Neural cell (in vitro differentiated cells): ENCODE measurements around the gene MECP2. TPM values are rescaled to one million over a fixed set of nuclear protein-coding genes. Genes with fewer than 3 reads are reported as not detected.

ENCODE experiments used
- H2AFZ ChIP-seq: fragments of 200-600, 300-800 bp; sonication (generic), shearing (Covaris generic); 2 replicates; pipeline ENCODE4 v1.6.0; 2014; ENCODE audit warnings: low read depth, mild to moderate bottlenecking, antibody characterized with exemption, low read length, moderate library complexity
- H3F3A ChIP-seq: fragments of 200-600 bp; shearing (Covaris generic); 2 replicates; pipeline ENCODE4 v1.6.1; 2016; ENCODE audit warnings: mild to moderate bottlenecking, moderate library complexity, mixed read lengths, antibody characterized with exemption, low read length; ENCODE audit not compliant: insufficient read depth, poor library complexity, severe bottlenecking
- H3K27ac ChIP-seq: fragments of 200-600, 300-800 bp; sonication (generic), shearing (Covaris generic); 2 replicates; pipeline ENCODE4 v1.5.1; 2014; ENCODE audit warnings: mild to moderate bottlenecking, low read length, moderate library complexity
- H3K27me3 ChIP-seq: fragments of 300-800, 200-600 bp; sonication (generic), shearing (Covaris generic); 2 replicates; pipeline ENCODE4 v1.6.0; 2014; ENCODE audit warnings: mild to moderate bottlenecking, low read depth, low read length, moderate library complexity; ENCODE audit not compliant: insufficient read depth
- H3K36me3 ChIP-seq: fragments of 300-800, 200-600 bp; sonication (generic), shearing (Covaris generic); 2 replicates; pipeline ENCODE4 v1.5.1; 2014; ENCODE audit warnings: mild to moderate bottlenecking, antibody characterized with exemption, low read length, moderate library complexity; ENCODE audit not compliant: insufficient read depth
- H3K4me2 ChIP-seq: fragments of 300-800, 200-600 bp; sonication (generic), shearing (Covaris generic); 2 replicates; pipeline ENCODE4 v1.6.0; 2014; ENCODE audit warnings: mild to moderate bottlenecking, low read length
- H3K4me3 ChIP-seq: fragments of 300-800, 200-600 bp; sonication (generic), shearing (Covaris generic); 2 replicates; pipeline ENCODE4 v1.5.1; 2014; ENCODE audit warnings: mild to moderate bottlenecking, low read length, moderate library complexity
- H3K79me2 ChIP-seq: fragments of 200-600 bp; shearing (Covaris generic); replicated peaks from 2 replicates; pipeline ENCODE4 v1.6.0; 2014; ENCODE audit warnings: mild to moderate bottlenecking, low read length, moderate library complexity; ENCODE audit not compliant: insufficient read depth
- H3K9ac ChIP-seq: fragments of 300-800, 200-600 bp; sonication (generic), shearing (Covaris generic); 2 replicates; pipeline ENCODE4 v1.6.1; 2016; ENCODE audit warnings: mild to moderate bottlenecking, low read length, mixed read lengths
- H3K9me2 ChIP-seq: fragments of 200-600 bp; shearing (Covaris generic); 2 replicates; pipeline ENCODE4 v1.6.1; 2016; ENCODE audit warnings: mild to moderate bottlenecking, low read length, mixed read lengths; ENCODE audit not compliant: insufficient read depth
- H3K9me3 ChIP-seq: fragments of 200-600, 300-800 bp; sonication (generic), shearing (Covaris generic); 2 replicates; pipeline ENCODE4 v1.6.1; 2016; ENCODE audit warnings: mild to moderate bottlenecking, mixed run types, low read length, moderate library complexity, mixed read lengths
- H4K20me1 ChIP-seq: fragments of 200-600 bp; shearing (Covaris generic); 2 replicates; pipeline ENCODE4 v1.6.1; 2016; ENCODE audit warnings: mild to moderate bottlenecking, mixed run types; ENCODE audit not compliant: insufficient read depth
- EP300 ChIP-seq: fragments of 450-650 bp; conservative IDR thresholded peaks from 2 replicates; pipeline ENCODE4 v1.6.1; 2014; ENCODE audit warnings: antibody characterized with exemption, mild to moderate bottlenecking, moderate library complexity; ENCODE audit not compliant: poor library complexity, severe bottlenecking
- EZH2 ChIP-seq: fragments of 200-600, 300-800 bp; shearing (Covaris generic), sonication (generic); IDR thresholded peaks from 2 replicates; pipeline ENCODE4 v1.6.1; 2014; ENCODE audit warnings: antibody characterized with exemption, low read length, borderline replicate concordance, mild to moderate bottlenecking; ENCODE audit not compliant: insufficient read depth, poor library complexity, severe bottlenecking
- MXI1 ChIP-seq: fragments of 450-650 bp; conservative IDR thresholded peaks from 2 replicates; pipeline ENCODE4 v1.6.1; 2014; ENCODE audit warnings: antibody characterized with exemption, mild to moderate bottlenecking; ENCODE audit not compliant: poor library complexity, severe bottlenecking
- POLR2AphosphoS5 ChIP-seq: IDR thresholded peaks from 2 replicates; pipeline ENCODE4 v1.6.1; 2012
- RAD21 ChIP-seq: fragments of 450-650 bp; conservative IDR thresholded peaks from 2 replicates; pipeline ENCODE4 v1.6.1; 2014; ENCODE audit warnings: antibody characterized with exemption, mild to moderate bottlenecking, moderate library complexity
- SMC3 ChIP-seq: fragments of 450-650 bp; conservative IDR thresholded peaks from 2 replicates; pipeline ENCODE4 v1.6.1; 2014; ENCODE audit warnings: antibody characterized with exemption, mild to moderate bottlenecking, moderate library complexity; ENCODE audit not compliant: poor library complexity
- TAF1 ChIP-seq: IDR thresholded peaks from 2 replicates; pipeline ENCODE4 v1.6.1; 2012; ENCODE audit warnings: low read depth
- polyA plus RNA-seq: library from polyadenylated mRNA; depleted of rRNA; stranded (reverse); fragments of >200 nt; gene quantifications from 2 replicates; pipeline ENCODE4 v1.2.3, GENCODE V29; 2014
- TF ChIP-seq, protein P1 (sequence below): IDR thresholded peaks from 2 replicates; pipeline ENCODE4 v1.6.1; 2012; ENCODE audit warnings: borderline replicate concordance
- TF ChIP-seq, protein P2 (sequence below): fragments of 450-650 bp; IDR thresholded peaks from 2 replicates; pipeline ENCODE4 v1.5.1; 2014; ENCODE audit warnings: antibody characterized with exemption, mild to moderate bottlenecking, moderate library complexity; ENCODE audit not compliant: poor library complexity, severe bottlenecking

MECP2 gene
- polyA plus RNA-seq, 1 donor from 2014 or later = 14.5 TPM

DNA sequence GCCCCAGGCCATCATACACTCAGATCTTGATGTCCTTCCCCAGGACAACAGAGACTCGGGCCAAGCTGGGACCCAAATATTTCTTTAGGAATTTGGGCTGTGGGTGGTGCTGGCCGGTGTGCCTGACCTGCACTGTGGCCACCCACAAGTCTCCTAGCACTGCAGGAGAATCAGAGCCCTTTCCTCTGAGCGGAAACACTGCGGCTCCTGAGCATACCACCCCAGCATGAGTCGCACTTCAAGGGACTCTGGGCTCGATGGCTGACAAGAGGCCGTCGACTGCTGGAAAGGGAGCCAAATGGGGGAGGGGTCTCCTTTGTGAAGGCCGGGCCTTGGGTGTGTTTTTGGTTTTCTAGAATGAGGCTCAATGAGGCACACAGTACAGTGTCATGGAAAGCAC is 64.9 kb downstream of the MECP2 start:
- H3K9me2 ChIP-seq = no peaks in the 10 kb centered on the region
- no peaks in the 10 kb centered on the region for H3K79me2 ChIP-seq
- no peaks in the 10 kb centered on the region for H3F3A ChIP-seq
- no peak overlapping the region for H3K4me2 ChIP-seq
- H3K27me3 ChIP-seq = no peaks in the 10 kb centered on the region
- no peak for TF ChIP-seq MXI1
- TF ChIP-seq EZH2 = no peak
- TF ChIP-seq POLR2AphosphoS5 = no peak
- no peak for TF ChIP-seq TAF1
- TF ChIP-seq SMC3 = no peak
- TF ChIP-seq, protein P1, sequence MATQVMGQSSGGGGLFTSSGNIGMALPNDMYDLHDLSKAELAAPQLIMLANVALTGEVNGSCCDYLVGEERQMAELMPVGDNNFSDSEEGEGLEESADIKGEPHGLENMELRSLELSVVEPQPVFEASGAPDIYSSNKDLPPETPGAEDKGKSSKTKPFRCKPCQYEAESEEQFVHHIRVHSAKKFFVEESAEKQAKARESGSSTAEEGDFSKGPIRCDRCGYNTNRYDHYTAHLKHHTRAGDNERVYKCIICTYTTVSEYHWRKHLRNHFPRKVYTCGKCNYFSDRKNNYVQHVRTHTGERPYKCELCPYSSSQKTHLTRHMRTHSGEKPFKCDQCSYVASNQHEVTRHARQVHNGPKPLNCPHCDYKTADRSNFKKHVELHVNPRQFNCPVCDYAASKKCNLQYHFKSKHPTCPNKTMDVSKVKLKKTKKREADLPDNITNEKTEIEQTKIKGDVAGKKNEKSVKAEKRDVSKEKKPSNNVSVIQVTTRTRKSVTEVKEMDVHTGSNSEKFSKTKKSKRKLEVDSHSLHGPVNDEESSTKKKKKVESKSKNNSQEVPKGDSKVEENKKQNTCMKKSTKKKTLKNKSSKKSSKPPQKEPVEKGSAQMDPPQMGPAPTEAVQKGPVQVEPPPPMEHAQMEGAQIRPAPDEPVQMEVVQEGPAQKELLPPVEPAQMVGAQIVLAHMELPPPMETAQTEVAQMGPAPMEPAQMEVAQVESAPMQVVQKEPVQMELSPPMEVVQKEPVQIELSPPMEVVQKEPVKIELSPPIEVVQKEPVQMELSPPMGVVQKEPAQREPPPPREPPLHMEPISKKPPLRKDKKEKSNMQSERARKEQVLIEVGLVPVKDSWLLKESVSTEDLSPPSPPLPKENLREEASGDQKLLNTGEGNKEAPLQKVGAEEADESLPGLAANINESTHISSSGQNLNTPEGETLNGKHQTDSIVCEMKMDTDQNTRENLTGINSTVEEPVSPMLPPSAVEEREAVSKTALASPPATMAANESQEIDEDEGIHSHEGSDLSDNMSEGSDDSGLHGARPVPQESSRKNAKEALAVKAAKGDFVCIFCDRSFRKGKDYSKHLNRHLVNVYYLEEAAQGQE = no peak
- TF ChIP-seq RAD21 = no peak
- TF ChIP-seq EP300 = no peak
- TF ChIP-seq, protein P2, sequence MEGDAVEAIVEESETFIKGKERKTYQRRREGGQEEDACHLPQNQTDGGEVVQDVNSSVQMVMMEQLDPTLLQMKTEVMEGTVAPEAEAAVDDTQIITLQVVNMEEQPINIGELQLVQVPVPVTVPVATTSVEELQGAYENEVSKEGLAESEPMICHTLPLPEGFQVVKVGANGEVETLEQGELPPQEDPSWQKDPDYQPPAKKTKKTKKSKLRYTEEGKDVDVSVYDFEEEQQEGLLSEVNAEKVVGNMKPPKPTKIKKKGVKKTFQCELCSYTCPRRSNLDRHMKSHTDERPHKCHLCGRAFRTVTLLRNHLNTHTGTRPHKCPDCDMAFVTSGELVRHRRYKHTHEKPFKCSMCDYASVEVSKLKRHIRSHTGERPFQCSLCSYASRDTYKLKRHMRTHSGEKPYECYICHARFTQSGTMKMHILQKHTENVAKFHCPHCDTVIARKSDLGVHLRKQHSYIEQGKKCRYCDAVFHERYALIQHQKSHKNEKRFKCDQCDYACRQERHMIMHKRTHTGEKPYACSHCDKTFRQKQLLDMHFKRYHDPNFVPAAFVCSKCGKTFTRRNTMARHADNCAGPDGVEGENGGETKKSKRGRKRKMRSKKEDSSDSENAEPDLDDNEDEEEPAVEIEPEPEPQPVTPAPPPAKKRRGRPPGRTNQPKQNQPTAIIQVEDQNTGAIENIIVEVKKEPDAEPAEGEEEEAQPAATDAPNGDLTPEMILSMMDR = no peak
- H3K9me3 ChIP-seq = no peaks in the 10 kb centered on the region
- H4K20me1 ChIP-seq = no peaks in the 10 kb centered on the region
- no peaks in the 10 kb centered on the region for H3K36me3 ChIP-seq
- no peak overlapping the region for H2AFZ ChIP-seq
- no peak overlapping the region for H3K27ac ChIP-seq
- no peak overlapping the region for H3K4me3 ChIP-seq
- no peak overlapping the region for H3K9ac ChIP-seq

DNA sequence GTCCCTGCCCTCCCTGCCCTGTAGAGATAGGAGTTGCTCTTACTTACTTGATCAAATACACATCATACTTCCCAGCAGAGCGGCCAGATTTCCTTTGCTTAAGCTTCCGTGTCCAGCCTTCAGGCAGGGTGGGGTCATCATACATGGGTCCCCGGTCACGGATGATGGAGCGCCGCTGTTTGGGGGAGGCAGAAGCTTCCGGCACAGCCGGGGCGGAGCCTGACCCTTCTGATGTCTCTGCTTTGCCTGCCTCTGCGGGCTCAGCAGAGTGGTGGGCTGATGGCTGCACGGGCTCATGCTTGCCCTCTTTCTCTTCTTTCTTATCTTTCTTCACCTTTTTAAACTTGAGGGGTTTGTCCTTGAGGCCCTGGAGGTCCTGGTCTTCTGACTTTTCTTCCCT is 65.4 kb downstream of the MECP2 start:
- H3K36me3 ChIP-seq = no peaks in the 10 kb centered on the region
- no peaks in the 10 kb centered on the region for H3K9me3 ChIP-seq
- H3K27me3 ChIP-seq = no peaks in the 10 kb centered on the region
- H3K4me3 ChIP-seq = no peak overlapping the region
- no peaks in the 10 kb centered on the region for H3K9me2 ChIP-seq
- H3K27ac ChIP-seq = no peak overlapping the region
- H2AFZ ChIP-seq = no peak overlapping the region
- no peaks in the 10 kb centered on the region for H4K20me1 ChIP-seq
- no peaks in the 10 kb centered on the region for H3F3A ChIP-seq
- H3K4me2 ChIP-seq = no peak overlapping the region
- no peaks in the 10 kb centered on the region for H3K79me2 ChIP-seq
- H3K9ac ChIP-seq = no peak overlapping the region
- TF ChIP-seq RAD21 (no peak), POLR2AphosphoS5 (no peak), MXI1 (no peak), EP300 (no peak), SMC3 (no peak)
- TF ChIP-seq, protein P2 = no peak
- TF ChIP-seq, protein P1 = no peak
